Stimulated activated CD4-positive, alpha-beta T cell treated with anti-CD3 and anti-CD28 coated beads, Interleukin-4, amount 100 ng/mL, for 4 hours (primary cell): ENCODE measurements around the gene TSPAN19.
"Not testable (repeated sequence)": the region's sequence is repeated elsewhere in the genome, so short reads cannot be mapped to it uniquely, and the experiment has no call there.

ENCODE experiments used
- DNase-seq, 2 experiments: peaks; one replicate each; pipeline ENCODE4 v3.0.0-alpha.2; 2020

Gene TSPAN19

DNA sequence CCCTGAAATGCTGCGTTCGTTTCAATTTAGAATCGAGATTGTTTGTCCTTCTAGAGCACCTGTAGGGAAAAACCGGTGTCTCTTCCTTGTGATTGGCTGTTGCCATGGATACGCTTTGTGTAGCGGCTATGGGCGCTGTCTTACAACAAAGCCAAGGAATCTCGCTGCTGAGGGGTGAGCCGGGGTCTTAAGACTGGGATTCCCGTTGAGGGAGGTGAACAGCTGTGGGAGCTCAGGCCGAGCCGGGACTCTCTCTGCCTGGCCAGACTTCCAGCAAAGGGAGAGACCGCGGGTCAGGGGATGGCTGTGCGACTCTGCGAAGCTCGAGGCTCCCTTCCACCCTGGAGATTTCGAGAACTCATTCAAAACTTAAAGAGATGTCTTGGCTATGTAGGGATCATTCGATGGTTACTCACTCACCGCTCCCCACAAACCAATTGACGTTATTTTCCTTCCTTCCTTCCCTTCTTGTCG, at the start of gene TSPAN19, which contains the start of gene LRRIQ1:
Gene TSPAN19, minus strand, starts transcription at position 44 of the 474 bp plus-strand sequence. CDS start 6,331 bp downstream, outside the sequence.
Gene LRRIQ1, plus strand, starts transcription at position 118 of the 474 bp plus-strand sequence. CDS start 1,826 bp downstream, outside the sequence.
- no peak for DNase-seq

DNA sequence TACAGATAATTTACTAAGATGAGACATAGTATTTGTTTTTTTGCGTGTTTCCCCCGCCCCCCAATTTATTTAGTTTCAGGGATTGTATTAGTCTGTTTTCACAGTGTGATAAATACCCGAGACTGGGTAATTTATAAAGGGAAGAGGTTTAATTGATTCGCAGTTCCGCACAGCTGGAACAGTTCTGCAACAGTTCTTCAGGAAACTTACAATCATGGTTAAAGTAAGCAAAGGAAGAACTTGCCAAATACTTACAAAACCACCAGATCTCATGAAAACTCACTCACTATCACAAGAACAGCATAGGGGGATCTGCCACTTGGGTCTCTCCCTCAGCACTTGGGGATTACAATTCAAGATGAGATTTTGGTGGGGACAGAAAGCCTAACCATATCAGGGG, 49.0 kb upstream of the TSPAN19 start:
- no peak for DNase-seq

DNA sequence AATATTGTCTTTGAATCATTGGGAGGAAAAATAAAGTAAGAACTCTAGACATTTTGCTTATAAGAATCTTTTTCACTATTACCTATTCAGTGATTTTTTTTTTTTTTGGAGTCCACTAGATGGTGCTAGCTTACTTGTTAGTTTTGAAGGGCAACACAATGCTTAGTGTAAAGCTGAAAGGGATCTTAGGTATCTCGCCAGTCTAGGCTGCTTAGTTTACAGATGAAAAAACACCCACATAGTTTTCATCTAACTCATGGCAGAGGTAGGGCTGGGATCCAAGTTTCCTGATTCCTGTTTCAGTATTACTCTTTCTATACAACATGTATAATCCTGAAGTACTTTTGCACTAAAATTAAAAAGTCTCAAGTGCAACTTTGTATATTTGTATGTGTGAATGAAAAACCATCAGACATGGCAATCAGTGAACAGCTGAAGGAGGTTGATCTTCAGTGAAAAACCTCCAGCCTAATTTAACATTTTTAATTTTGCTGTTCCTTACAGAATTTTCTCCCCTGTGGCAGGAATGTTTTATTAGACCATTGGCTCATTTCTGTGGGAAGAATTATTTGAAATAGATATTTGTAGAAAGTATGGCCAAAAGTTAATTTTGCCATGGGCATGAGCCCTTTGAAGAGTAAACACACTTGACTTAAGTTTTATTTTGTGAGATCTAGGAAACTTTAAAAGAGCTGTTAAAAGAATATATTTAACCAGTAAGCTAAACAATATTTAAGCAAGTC, 40.8 kb upstream of the TSPAN19 start:
- DNase-seq: no peak

DNA sequence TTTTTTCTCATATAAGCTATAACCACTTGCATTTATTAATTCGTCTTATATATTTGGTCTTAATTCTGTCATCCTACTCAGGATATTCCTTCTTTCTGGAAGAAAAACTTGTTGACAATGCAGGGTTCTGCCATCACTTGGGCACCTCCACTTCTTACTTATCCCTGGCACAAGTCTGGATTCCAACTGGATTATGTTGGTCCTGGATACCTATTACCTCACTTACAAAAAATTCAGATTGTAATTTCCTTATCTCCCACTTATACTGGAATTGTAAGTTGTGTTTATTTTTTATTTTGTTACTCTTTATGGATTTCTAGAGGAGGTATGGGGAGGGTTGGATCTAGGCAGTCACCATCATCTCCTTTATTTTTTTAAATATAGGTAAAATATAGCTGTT, 36.7 kb upstream of the TSPAN19 start:
- DNase-seq: no peak

DNA sequence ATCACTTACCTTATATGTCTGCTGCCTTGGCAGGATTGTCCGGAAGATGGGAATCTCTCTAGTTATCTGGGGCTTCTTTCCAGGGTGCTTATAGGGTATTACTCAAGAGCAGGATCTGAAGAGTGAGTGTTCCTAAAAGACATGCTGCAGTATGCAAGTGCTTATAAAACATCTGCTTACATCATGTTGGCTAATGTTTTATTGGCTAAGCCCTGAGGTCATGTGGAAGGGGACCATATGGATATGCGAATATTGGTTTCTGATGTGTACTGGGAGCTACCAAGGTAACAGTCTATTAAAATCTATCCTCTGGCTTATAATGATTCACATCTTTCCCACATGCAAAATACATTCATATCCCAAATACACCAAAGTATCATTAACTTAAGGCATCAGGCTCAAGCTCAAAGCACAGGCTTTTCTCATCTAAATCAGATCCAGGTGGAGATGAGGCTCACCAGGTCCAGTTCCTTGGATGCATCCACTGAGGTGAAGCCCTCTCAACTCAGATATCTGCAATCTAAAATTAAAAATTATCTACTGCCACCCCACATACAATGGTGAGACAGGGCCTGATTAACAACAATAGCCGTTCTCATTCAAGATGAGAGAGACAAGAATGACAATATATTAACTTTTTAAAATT, 29.9 kb upstream of the TSPAN19 start:
- DNase-seq: no peak

DNA sequence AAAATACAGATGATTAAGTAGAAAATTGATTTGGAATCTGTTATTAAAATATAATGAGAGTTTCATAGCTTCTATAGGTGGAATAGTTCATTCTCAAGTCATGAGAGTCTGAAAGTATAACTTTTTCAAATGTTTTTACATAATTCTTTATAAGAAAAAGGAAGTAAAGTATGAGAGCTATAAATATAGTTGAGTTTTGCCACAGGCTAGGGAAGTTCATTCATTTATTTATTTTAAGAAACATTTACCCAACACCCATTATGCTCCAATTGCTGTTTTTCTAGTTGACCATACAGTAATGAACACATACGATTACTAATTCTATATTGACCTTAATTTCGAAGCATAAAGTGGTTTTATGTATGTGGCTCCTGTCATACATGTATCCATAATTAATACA, 24.8 kb upstream of the TSPAN19 start:
- no peak for DNase-seq

DNA sequence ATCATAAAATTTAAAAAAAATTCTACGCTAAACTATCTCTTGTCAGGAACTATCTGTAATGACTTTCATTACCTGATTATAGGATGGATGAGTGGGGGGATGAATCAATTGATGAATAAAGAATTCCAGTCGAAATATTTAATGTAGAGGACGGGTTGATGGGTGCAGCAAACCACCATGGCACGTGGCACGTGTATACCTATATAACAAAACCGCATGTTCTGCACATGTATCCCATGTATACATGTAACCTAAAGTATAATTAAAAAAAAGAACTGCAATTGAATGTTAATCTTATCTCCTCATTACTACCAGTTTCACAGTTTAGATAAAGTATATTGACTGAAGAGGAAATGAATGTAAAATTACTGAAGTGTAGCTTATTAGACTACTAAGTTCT, 23.5 kb upstream of the TSPAN19 start:
- no peak for DNase-seq

DNA sequence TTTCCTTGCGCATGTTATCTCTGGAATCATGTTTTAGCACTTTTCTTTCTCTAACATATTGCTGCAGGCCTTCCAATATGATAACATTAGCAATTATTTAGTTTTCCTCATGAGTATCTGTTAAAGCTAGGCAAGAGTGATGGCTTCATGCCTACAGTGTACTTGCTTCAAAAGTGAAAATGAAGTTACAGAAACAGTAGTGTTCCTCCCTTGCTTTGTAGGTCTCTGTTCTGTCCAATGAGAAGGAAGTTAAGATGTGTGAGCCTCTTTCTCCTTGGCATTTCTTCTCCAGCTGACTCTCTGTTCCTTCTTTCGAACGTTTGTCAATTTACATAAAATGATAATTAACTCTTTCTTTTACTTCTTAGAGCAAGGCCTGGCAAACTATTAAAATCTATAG, 22.3 kb upstream of the TSPAN19 start:
- DNase-seq: no peak

DNA sequence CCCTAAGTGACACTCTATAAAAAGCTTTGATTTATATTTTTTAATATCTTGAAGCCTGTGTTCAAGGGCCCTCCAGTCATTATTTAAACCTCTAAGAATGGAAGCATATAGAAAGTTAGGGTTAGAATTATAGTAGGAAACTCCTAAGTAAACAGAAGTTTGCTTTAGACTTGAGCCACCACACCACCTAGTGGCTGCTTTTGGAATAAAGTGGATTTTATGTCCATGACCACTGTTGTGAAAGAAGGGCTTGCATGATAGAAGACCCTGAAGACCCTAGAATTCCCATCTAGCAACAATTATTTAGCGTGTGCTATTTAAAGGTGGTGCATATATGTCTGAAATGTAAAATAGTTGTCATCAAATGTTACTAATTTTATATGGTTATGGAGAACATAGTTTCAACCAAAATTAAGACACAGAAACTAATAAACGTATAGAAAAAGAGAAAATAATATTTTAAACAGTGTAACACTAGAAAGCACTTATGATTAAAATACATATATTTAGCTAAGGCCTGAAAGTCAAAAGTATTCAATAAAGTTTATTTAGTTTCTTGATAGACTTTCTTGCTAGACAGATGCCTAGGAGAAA, 21.4 kb upstream of the TSPAN19 start:
- DNase-seq: no peak

DNA sequence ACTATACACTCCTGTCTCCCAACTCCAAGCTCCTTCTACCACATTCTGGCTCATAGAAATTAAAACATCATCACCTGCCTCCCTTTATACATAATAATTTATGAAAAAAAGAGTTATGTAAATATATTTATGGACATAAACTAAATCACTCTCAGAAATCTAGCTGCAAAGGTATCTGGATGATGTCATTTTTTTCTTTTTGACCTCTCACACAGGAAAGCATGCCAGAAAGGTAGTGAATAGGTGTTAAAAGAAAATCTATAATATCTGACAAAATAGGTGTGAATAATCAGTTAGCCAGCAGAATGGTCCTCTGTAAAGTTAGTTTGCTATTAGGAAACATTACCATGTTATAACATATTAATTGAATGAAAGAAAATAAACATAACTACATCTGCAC, 7.8 kb upstream of the TSPAN19 start:
- no peak for DNase-seq

DNA sequence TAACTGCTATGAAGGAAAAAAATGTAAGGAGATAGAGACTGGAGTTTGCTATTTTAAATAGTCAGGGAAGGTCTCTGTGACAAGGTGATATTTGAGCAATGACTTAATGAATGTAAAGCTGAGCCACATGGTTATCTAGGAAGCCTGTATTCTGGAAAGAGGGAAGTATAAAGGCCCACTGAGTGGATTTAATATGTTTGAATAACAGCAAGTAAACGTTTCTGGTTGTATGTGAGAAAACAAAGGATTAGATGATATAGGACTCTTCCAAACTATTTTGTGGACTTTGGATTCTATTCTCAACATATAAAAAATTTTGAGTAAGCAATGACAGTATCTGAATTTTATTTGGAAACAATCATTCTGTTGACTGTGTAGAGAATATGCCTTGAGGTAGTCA, 5.3 kb upstream of the TSPAN19 start:
- no peak for DNase-seq

DNA sequence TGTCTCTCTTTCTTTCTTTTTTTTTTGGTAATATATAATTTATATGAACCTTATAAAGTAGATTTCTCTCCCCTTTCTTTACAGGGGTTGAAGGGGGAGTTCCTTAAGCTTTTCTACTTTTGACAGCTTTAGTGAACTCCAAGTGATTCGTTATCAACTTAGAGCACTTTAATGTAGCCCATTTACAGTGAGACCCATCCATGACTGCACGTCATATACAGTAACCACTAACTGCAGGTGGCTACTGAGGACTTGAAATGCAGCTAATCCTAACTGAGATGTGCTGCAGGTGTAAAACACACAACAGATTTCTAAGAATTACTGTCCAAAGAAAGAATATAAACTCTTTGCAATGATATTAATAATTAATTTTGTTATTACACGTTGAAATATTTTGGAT, 656 bp upstream of the TSPAN19 start:
- DNase-seq: no peak

DNA sequence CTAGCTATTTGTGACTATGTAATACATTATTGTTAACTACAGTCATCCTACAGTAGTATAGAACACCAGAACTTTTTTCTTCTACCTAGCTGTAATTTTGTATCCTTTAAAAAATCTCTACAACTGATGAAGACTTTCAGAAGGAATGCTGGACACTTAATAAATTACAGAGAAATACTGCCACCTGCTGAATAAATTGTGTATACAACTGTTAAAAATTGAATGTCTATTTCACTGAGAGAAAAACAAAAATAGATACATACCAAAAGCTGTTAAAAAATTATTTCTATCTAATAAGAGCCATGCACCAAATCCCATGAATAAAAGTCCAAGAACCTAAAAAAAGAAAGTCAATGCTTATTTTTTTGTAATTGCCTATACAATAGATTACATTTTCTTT, 6.6 kb downstream of the TSPAN19 start:
- DNase-seq: no peak

DNA sequence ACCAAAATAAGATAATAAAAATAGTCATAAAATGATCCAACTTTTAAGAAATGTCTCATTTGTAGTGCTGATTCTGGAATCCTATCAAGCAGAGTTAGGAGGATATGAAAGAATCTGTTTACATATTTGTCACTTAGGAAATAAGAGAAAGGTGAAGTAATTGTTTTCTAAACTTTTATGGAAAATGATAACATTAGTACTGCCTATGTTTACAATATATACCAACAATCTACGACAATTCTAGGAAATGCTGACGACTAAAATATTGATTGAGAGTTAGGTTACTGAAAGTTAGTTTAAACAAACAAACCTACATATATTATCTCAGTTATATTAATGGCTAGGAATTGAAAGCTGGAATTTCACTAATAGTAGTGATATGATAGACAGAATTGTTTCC, 18.0 kb downstream of the TSPAN19 start:
- no peak for DNase-seq

DNA sequence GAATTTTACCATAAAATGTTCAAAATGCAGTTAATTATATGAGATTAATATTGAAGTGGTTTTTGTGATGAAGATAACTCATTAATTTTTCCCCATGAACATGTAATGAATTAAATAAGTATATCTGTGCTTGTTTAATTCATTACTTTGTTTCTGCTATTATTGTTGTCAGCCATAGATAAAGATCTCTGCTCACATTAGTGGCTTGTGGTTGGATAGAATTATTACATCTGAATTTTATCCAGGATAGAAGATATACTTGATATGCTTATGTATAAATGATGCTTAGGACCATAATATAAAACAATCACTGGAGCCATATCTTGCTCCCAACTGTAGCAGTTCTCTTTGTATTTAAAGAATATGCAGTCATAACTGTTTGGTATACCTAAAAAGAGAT, 18.5 kb downstream of the TSPAN19 start:
- no peak for DNase-seq

DNA sequence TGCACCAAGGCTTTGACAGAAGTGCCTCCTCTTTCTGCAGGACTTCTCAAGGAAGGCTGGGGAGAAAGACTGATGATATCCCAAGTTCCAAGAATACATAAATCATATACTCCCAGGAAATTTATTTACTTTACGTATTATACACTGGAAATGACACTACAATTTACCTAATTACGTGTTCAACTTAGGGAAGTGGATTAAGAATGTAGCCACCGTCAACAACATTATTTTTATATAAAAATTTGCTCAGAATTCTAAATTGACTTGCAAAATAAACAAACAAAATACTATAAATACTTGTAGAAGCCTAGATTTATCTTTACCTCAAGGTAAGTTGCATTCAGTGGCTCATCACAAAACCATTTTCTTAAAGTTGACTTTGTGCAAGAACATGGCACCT, 18.9 kb downstream of the TSPAN19 start:
- no peak for DNase-seq

DNA sequence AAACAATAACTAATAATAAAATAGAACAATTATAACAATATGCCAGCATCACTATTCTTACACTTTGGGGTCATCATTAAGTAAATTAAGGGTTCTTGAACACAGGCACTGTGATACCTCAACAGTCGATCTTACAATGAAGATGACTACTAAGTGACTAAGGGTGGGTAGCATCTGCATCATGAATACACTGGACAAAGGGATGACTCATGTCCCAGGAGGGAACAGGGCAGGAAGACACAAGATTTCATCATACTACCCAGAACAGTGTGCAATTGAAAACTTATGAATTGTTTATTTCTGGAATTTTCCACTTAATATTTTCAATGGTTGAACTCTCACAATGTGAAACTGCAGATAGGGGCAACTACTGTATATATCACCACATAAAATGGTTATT, 19.7 kb downstream of the TSPAN19 start:
- DNase-seq: no peak

DNA sequence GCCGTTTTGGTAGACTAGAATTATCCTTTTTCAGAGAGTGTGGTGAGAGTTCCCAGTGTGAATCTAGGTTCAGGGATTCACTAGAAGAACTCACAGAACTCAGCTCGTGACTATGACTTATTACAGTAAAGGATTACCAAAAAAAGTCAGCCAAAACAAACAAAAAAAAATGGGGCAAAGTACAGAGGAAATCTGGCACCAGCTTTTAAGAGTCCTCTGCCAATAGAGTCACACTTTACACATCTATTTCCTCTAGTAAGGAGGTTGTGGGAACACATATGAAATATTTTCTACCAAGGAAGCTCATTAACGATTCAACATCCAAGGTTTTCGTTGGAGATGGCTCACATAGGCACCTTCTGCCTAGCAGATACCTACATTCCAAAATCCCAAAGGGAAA, 28.2 kb downstream of the TSPAN19 start:
- no peak for DNase-seq

DNA sequence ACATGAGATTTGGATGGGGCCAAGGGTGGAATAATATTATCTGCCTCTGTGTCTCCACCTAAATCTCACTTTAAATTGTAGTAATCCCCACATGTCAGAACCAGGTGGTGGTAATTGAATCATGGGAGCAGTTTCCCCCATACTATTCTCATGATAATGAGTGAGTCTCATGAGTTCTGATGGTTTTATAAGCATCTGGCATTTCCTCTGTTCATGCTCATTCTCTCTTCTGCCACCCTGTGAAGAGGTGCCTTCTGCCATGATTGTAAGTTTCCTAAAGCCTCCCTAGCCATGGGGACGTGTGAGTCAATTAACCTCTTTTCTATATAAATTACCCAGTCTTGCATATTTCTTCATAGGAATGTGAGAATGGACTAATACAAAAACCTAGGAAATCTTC, 29.9 kb downstream of the TSPAN19 start:
- DNase-seq: no peak

DNA sequence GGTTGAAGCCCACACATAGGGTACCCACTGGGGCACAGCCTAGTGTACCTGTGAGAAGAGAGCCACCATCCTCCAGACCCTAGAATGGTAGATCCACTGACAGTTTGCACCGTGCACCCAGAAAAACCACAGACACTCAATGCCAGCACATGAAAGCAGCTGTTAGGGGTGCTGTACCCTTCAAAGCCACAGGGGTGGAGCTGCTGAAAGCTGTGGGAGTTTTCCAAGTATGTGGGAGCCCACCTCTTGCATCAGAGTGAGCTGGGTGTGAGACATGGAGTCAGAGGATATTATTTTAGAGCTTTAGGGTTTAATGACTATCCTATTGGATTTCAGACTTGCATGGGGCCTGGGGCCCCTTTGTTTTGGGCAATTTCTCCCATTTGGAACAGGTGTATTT, 30.5 kb downstream of the TSPAN19 start:
- no peak for DNase-seq

DNA sequence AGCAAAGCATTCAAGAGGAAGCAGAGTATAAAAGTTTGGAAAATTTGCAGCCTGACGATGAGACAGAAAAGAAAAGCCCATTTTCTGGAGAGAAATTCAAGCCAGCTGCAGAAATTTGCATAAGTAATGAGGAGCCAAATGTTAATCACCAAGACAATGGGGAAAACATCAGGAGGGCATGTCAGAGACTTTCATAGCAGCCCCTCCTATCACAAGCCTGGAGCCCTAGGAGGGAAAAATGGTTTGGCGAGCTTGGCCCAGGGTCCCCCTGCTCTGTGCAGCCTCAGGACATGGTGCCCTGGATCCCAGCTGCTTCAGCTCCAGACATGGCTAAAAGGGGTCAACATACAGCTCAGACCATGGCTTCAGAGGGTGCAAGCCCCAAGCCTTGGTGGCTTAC, 31.0 kb downstream of the TSPAN19 start:
- DNase-seq: not testable (repeated sequence)

DNA sequence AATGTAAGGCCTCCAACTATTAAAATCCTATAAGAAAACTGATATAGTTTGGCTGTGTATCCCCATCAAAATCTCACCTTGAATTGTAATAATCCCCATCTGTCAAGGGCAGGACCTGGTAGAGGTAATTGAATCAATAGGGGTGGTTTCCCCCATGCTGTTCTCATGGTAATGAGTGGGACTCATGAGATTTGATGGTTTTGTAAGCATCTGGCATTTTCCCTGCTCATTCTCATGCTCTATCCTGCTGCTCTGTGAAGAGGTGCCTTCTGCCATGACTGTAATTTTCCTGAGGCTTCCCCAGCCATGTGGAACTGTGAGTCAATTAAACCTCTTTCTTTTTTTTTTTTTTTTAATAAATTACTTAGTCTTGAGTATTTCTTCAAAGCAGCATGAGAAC, 31.9 kb downstream of the TSPAN19 start:
- DNase-seq: no peak

DNA sequence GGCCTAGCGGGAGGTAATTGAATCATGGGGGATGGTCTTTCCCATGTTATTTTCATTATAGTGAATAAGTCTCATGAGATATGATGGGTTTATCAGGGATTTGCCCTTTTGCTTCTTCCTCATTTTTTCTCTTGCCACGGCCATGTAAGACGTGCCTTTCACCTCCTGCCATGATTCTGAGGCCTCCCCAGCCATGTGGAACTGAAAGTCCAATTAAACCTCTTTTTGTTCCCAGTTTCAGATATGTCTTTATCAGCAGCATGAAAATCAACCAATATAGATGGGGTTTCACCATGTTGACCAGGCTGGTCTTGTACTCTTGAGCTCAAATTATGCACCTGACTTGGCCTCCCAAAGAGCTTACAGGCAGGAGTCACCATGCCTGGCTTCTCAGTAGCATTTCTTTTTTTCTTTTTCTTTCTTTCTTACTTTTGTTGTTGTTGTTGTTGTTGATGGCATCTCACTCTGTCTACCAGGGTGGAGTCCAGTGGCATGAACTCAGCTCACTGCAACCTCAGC, 33.2 kb downstream of the TSPAN19 start:
- no peak for DNase-seq

DNA sequence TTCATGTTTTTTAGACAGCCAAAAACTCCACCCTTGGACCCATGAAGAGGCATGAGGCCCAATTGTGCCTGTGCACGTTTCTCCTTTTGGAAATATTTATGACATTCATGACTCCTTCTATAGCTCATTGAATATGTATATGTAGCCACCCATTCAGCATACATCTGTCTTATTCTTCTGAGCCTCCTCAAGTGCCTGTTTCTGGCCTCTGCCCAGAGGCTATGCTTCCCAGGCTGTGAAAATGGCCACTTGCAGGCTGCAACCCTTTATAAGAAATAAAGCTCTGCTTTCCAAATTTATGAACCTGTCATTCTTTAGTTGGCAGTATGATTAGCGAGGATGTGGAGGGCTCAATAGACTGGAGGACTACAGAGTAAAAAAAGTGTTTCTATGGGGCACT, 35.3 kb downstream of the TSPAN19 start:
- no peak for DNase-seq
